Type B pancreatic cell (in vitro differentiated cells): Measurements from ENCODE around the gene RCOR1. TPM values are rescaled to one million over a fixed set of nuclear protein-coding genes. Genes with fewer than 3 reads are reported as not detected.

ENCODE experiments used
- DNase-seq: peaks from one replicate; pipeline ENCODE4 v3.0.0; 2021; ENCODE audit warnings: mixed read lengths; ENCODE audit not compliant: unreplicated experiment; ENCODE audit errors: extremely low spot score
- H3K27ac Mint-ChIP-seq: 2 replicates; pipeline ENCODE4 v1.8.0; 2021; ENCODE audit warnings: mild to moderate bottlenecking, mixed read lengths
- H3K27me3 Mint-ChIP-seq: 2 replicates; pipeline ENCODE4 v1.8.0; 2021; ENCODE audit warnings: mixed read lengths
- H3K36me3 Mint-ChIP-seq: 2 replicates; pipeline ENCODE4 v1.8.0; 2021; ENCODE audit warnings: mixed read lengths
- H3K4me1 Mint-ChIP-seq: one replicate; pipeline ENCODE4 v1.8.0; 2021; ENCODE audit warnings: mixed read lengths; ENCODE audit not compliant: unreplicated experiment
- H3K4me3 Mint-ChIP-seq: 2 replicates; pipeline ENCODE4 v1.8.0; 2021; ENCODE audit warnings: mild to moderate bottlenecking, mixed read lengths
- H3K9me3 Mint-ChIP-seq: 2 replicates; pipeline ENCODE4 v1.8.0; 2021; ENCODE audit warnings: mixed read lengths
- total RNA-seq: library from RNA; stranded (reverse); gene quantifications from 2 replicates; pipeline ENCODE4 v1.2.1, GENCODE V29; 2021; ENCODE audit warnings: low replicate concordance
- TF ChIP-seq, protein P1 (sequence below): fragments of 200-600 bp; sonication (generic); conservative IDR thresholded peaks from 2 replicates; pipeline ENCODE4 v1.5.0; 2021; ENCODE audit warnings: antibody characterized with exemption, mild to moderate bottlenecking

RCOR1 gene
- total RNA-seq, 1 donor from 2014 or later, result 35.3 TPM

DNA sequence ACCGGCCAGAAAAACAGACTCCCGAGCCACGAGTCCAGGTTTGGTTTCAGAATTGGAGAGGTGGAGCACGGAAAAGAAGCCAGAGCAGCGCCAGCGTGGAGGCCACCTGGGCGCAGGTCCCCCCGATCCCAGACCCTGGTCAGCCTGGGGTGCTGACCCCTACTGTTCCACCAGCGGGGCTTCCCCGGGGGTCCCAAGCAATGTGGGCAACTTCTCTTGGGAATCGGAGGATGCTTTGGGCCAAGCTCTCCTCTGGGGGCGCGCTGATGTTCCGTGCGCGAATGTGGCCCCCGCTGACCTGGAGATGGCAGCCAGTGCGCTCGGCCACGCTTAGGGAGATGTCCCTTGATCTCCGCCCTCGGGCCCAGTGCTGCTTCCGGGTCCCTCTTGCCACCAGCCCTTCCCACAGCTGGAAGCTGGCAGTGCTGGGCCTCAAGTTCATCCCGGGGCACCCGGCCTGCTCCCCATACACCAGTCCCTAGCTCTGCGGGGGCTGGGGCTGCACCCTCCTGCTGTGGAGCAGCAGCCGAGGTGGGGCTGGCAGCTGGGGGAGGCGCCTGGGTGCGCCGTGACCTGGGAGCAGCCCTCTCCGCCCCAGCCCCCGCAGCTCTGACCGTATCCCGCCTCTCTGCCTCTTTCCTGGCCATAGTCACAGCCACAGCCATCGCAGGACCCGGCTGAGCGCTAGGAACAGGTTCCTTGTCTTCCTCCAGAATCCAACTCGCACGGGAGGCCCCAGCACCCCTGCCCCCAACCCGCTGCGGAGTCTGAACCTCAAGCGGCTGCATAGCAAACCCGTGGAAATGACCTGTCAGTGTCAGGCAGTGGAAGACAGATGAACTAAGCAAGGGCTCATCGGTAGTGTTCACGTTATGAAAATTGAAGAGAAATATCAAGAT is 91.2 kb downstream of the RCOR1 start:
- Mint-ChIP-seq H3K27me3 (no peaks in the 10 kb centered on the region), H3K27ac (peak overlapping the region; percentile 86), H3K4me1 (peaks cover 23% of the 10 kb centered on the region), H3K9me3 (no peaks in the 10 kb centered on the region), H3K36me3 (no peaks in the 10 kb centered on the region), H3K4me3 (peak overlapping the region; percentile 77)
- TF ChIP-seq, protein P1, sequence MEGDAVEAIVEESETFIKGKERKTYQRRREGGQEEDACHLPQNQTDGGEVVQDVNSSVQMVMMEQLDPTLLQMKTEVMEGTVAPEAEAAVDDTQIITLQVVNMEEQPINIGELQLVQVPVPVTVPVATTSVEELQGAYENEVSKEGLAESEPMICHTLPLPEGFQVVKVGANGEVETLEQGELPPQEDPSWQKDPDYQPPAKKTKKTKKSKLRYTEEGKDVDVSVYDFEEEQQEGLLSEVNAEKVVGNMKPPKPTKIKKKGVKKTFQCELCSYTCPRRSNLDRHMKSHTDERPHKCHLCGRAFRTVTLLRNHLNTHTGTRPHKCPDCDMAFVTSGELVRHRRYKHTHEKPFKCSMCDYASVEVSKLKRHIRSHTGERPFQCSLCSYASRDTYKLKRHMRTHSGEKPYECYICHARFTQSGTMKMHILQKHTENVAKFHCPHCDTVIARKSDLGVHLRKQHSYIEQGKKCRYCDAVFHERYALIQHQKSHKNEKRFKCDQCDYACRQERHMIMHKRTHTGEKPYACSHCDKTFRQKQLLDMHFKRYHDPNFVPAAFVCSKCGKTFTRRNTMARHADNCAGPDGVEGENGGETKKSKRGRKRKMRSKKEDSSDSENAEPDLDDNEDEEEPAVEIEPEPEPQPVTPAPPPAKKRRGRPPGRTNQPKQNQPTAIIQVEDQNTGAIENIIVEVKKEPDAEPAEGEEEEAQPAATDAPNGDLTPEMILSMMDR, result no peak
- DNase-seq, result no peak

DNA sequence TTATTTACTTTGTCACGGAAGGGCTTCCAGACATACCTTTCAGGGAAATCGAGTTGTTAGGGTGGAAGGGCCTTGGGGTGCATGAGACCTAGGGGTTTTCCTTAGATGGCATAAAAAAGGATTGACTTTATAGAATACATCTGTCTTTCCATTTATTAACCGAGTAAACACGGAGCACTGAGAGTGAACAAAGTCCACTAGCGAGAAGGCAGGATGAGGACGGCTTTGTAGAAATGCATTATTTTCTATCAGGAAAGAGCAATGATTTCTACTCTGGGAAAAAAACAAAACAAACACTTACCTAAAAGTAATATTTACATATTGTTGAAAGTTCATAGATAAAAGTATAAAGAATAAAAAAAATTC is 91.8 kb downstream of the RCOR1 start:
- TF ChIP-seq, protein P1, result no peak
- Mint-ChIP-seq H3K4me3 (peak overlapping the region; percentile 77), H3K9me3 (no peaks in the 10 kb centered on the region), H3K27me3 (no peaks in the 10 kb centered on the region), H3K27ac (peak overlapping the region; percentile 86), H3K36me3 (no peaks in the 10 kb centered on the region), H3K4me1 (peaks cover 28% of the 10 kb centered on the region)
- DNase-seq, result no peak

GRCh38 chr14:102686196-102686801 is 93.8 kb downstream of the RCOR1 start:
- Mint-ChIP-seq H3K36me3 (no peaks in the 10 kb centered on the region), H3K27me3 (no peaks in the 10 kb centered on the region), H3K4me1 (peaks cover 34% of the 10 kb centered on the region), H3K4me3 (no peak overlapping the region), H3K9me3 (no peaks in the 10 kb centered on the region), H3K27ac (no peak overlapping the region)
- TF ChIP-seq, protein P1, result no peak
- DNase-seq, result no peak

- TF ChIP-seq, protein P1, result no peak
- H3K4me1 Mint-ChIP-seq, result peaks cover 39% of the 10 kb centered on the region
- H3K9me3 Mint-ChIP-seq, result no peaks in the 10 kb centered on the region
- no peak for DNase-seq
- H3K36me3 Mint-ChIP-seq, result no peaks in the 10 kb centered on the region
- no peak overlapping the region for H3K4me3 Mint-ChIP-seq
- H3K27ac Mint-ChIP-seq, result peak overlapping the region; percentile 38
- H3K27me3 Mint-ChIP-seq, result no peaks in the 10 kb centered on the region
Observed at GRCh38 chr14:102688290-102688689, 95.8 kb downstream of the RCOR1 start.

GRCh38 chr14:102690509-102691286 is 98.2 kb downstream of the RCOR1 start:
- H3K27ac Mint-ChIP-seq, result peak overlapping the region; percentile 75
- no peaks in the 10 kb centered on the region for H3K36me3 Mint-ChIP-seq

More at GRCh38 chr14:102690509-102691286, 98.2 kb downstream of the RCOR1 start:
- no peak overlapping the region for H3K4me3 Mint-ChIP-seq
- no peaks in the 10 kb centered on the region for H3K9me3 Mint-ChIP-seq
- H3K4me1 Mint-ChIP-seq, result peaks cover 48% of the 10 kb centered on the region
- DNase-seq, result no peak
- TF ChIP-seq, protein P1, result no peak
- H3K27me3 Mint-ChIP-seq, result no peaks in the 10 kb centered on the region
